Caco-2 (cell line): Measurements from ENCODE around the gene TEAD1. TPM values are rescaled to one million over a fixed set of nuclear protein-coding genes. Genes with fewer than 3 reads are reported as not detected.

Experiments
- BruUV-seq: library from RNA; stranded (reverse); fragments of 400-500 nt; replicated peaks from 2 replicates; lab custom pipeline; 2021; lab: Mats Ljungman, UMichigan
- CTCF ChIA-PET: fragments of 300-600 bp; sonication (Branson Sonifier 250); formaldehyde crosslinking; loops from one replicate; lab custom pipeline; 2022; ENCODE audit warnings: antibody characterized with exemption; lab: Charles Lee
- POLR2A ChIA-PET: fragments of 300-600 bp; sonication (Branson Sonifier 250); formaldehyde crosslinking; loops from one replicate; lab custom pipeline; 2022; ENCODE audit warnings: antibody characterized with exemption; lab: Charles Lee
- DNase-seq, 2 experiments: peaks; one replicate each; pipeline versions ENCODE4 v3.0.0 to v3.0.0-alpha.2; 2020 to 2022
- H3K27me3 ChIP-seq: replicated peaks from 2 replicates; pipeline ENCODE4 v1.6.0; 2011; ENCODE audit warnings: low read length; ENCODE audit not compliant: control insufficient read depth, insufficient read depth
- H3K36me3 ChIP-seq: 2 replicates; pipeline ENCODE4 v1.5.1; 2011; ENCODE audit warnings: low read length; ENCODE audit not compliant: control insufficient read depth, insufficient read depth
- H3K4me1 ChIP-seq: fragments of 250-450 bp; sonication (Bioruptor Pico); 2 replicates; pipeline ENCODE4 v1.5.1; 2020; ENCODE audit warnings: mild to moderate bottlenecking
- H3K4me3 ChIP-seq: 2 replicates; pipeline ENCODE4 v1.5.1; 2011; ENCODE audit warnings: low read depth, mild to moderate bottlenecking, control low read depth, low read length
- H3K9me3 ChIP-seq: fragments of 250-450 bp; sonication (Bioruptor Pico); 2 replicates; pipeline ENCODE4 v1.5.1; 2020; ENCODE audit warnings: mild to moderate bottlenecking, moderate library complexity
- H3K27ac Mint-ChIP-seq: one replicate; pipeline ENCODE4 v1.8.0; 2022; ENCODE audit warnings: mixed read lengths; ENCODE audit not compliant: unreplicated experiment
- H3K27me3 Mint-ChIP-seq: one replicate; pipeline ENCODE4 v1.8.0; 2022; ENCODE audit warnings: mixed read lengths; ENCODE audit not compliant: insufficient read depth, unreplicated experiment
- H3K36me3 Mint-ChIP-seq: one replicate; pipeline ENCODE4 v1.8.0; 2022; ENCODE audit warnings: mild to moderate bottlenecking, mixed read lengths; ENCODE audit not compliant: insufficient read depth, unreplicated experiment
- H3K4me1 Mint-ChIP-seq: one replicate; pipeline ENCODE4 v1.8.0; 2022; ENCODE audit warnings: low read depth, mixed read lengths; ENCODE audit not compliant: unreplicated experiment
- H3K4me3 Mint-ChIP-seq: one replicate; pipeline ENCODE4 v1.8.0; 2022; ENCODE audit warnings: mild to moderate bottlenecking, moderate library complexity, mixed read lengths; ENCODE audit not compliant: unreplicated experiment
- H3K9me3 Mint-ChIP-seq: one replicate; pipeline ENCODE4 v1.8.0; 2022; ENCODE audit warnings: mixed read lengths; ENCODE audit not compliant: unreplicated experiment
- intact Hi-C: fragments of 100-400 bp; cut with micrococcal nuclease; formaldehyde crosslinking; loops from one replicate; pipeline ENCODE4 v1.10.0; 2022; ENCODE audit not compliant: unreplicated experiment
- total RNA-seq: library from RNA; stranded (reverse); gene quantifications from 2 replicates; pipeline ENCODE4 v1.2.3, GENCODE V29; 2022
- TF ChIP-seq, protein P1 (sequence below), 2 experiments: fragments of 200-600 bp in 1 of 2; IDR thresholded peaks; 1 replicate in 1 of 2; 2 replicates in 1 of 2; pipeline versions ENCODE4 v1.5.1 to v1.8.0; 2011 to 2022; ENCODE audit warnings: antibody characterized with exemption in 1 of 2, control low read depth in 1 of 2, inconsistent platforms in 1 of 2, low read depth in 1 of 2, low read length in 1 of 2, mild to moderate bottlenecking in 1 of 2, moderate library complexity in 1 of 2; ENCODE audit not compliant: insufficient read depth in 1 of 2, severe bottlenecking in 1 of 2, unreplicated experiment in 1 of 2

The TEAD1 gene
- total RNA-seq, 1 experiment from 2014 or later = 144 TPM

DNA sequence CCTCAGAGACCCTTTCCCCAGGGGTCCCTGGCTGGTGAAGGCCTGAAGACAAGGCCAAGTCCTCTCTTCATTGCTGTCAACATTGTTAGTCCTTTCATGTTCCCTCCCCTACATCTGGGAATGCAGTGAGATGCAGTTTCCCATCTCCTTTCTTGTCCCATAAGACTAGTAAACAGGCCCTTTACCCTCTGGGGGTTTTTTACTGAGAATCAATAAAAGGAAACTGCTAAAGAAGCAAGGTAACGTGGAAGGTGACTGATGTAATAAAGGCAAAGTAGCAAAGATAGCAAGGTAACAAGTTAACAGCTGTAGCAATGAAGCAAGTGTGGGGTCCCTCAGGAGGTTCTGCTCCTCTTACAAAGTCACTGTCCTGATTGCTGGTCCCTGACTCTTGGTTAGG is 37.3 kb downstream of the TEAD1 start:
- no peaks in the 10 kb centered on the region for H3K9me3 ChIP-seq
- Mint-ChIP-seq H3K36me3 (peaks cover 4% of the 10 kb centered on the region), H3K27me3 (no peaks in the 10 kb centered on the region), H3K4me3 (no peak overlapping the region), H3K4me1 (peaks cover 16% of the 10 kb centered on the region), H3K9me3 (no peaks in the 10 kb centered on the region), H3K27ac (no peak overlapping the region)
- H3K27me3 ChIP-seq = no peaks in the 10 kb centered on the region
- no peak overlapping the region for H3K4me3 ChIP-seq
- H3K36me3 ChIP-seq = no peaks in the 10 kb centered on the region
- CTCF ChIA-PET = interaction anchor here (0.6 kb wide), 1 partner anchor 143 kb away, joined by 3 read pairs; no protein-coding TSS in a partner anchor
- POLR2A ChIA-PET = no interaction called here
- intact Hi-C loops = no loop called here
- H3K4me1 ChIP-seq = peaks cover 4% of the 10 kb centered on the region; the same call in 1 of the 2 replicates
- TF ChIP-seq, protein P1, sequence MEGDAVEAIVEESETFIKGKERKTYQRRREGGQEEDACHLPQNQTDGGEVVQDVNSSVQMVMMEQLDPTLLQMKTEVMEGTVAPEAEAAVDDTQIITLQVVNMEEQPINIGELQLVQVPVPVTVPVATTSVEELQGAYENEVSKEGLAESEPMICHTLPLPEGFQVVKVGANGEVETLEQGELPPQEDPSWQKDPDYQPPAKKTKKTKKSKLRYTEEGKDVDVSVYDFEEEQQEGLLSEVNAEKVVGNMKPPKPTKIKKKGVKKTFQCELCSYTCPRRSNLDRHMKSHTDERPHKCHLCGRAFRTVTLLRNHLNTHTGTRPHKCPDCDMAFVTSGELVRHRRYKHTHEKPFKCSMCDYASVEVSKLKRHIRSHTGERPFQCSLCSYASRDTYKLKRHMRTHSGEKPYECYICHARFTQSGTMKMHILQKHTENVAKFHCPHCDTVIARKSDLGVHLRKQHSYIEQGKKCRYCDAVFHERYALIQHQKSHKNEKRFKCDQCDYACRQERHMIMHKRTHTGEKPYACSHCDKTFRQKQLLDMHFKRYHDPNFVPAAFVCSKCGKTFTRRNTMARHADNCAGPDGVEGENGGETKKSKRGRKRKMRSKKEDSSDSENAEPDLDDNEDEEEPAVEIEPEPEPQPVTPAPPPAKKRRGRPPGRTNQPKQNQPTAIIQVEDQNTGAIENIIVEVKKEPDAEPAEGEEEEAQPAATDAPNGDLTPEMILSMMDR (IDR thresholded peaks at IDR 0.05; ENCODE audit: insufficient read depth in 1 of 2, low read depth in 1 of 2, low read length in 1 of 2, severe bottlenecking in 1 of 2, unreplicated experiment in 1 of 2) = no peak
- BruUV-seq = no TSS peak
- no peak for DNase-seq

DNA sequence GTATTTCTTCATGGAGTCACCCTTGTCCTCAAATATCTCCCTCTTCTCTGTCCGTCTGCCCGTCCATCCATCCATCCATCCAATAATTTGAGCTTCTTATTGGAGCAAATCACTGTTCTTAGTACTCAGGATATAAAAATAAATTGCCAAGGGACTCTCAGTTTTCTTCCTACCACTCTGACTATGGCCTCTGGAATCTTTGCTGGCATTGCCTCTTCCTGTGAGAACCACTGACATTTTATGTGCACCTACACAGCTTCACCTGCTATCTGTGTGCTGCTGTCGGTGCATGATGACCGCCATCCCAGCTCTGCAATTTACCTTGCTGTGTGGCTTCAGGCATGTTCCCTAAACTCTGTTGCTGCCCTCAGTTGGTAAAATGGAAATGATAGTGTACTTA is 37.9 kb downstream of the TEAD1 start:
- peaks cover 19% of the 10 kb centered on the region for H3K4me1 Mint-ChIP-seq
- DNase-seq = no peak
- H3K9me3 Mint-ChIP-seq = no peaks in the 10 kb centered on the region
- TF ChIP-seq, protein P1 (IDR thresholded peaks at IDR 0.05; ENCODE audit: insufficient read depth in 1 of 2, low read depth in 1 of 2, low read length in 1 of 2, severe bottlenecking in 1 of 2, unreplicated experiment in 1 of 2) = no peak
- Histone ChIP-seq H3K4me3 (no peak overlapping the region), H3K9me3 (no peaks in the 10 kb centered on the region), H3K4me1 (peaks cover 4% of the 10 kb centered on the region; the same call in 1 of the 2 replicates), H3K27me3 (no peaks in the 10 kb centered on the region), H3K36me3 (no peaks in the 10 kb centered on the region)
- CTCF ChIA-PET = no interaction called here
- H3K27ac Mint-ChIP-seq = no peak overlapping the region
- H3K4me3 Mint-ChIP-seq = no peak overlapping the region
- BruUV-seq = no TSS peak
- intact Hi-C loops = no loop called here
- POLR2A ChIA-PET = no interaction called here
- H3K27me3 Mint-ChIP-seq = no peaks in the 10 kb centered on the region
- H3K36me3 Mint-ChIP-seq = peaks cover 9% of the 10 kb centered on the region

DNA sequence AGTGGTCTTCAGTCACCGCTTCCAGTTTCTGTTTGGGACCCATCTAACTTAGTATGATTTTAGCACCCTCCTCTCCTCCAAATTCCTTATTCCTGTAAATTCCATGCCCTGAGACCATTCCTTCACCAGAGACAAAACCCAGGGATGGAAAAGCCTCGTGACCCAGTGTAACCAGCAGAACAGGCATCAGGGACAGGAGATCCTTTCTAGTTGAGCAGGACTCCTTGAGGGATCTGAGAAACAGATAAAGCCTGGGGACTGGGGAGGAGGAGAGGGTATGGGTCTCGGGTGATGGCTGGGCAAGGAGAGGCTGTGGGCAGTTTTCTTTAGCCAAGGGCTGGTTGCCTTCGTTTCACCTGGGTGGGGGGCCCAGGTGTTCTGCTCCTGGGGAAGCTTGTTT is 40.9 kb downstream of the TEAD1 start:
- H3K4me1 ChIP-seq = peaks cover 5% of the 10 kb centered on the region; the same call in 1 of the 2 replicates
- intact Hi-C loops = no loop called here
- Mint-ChIP-seq H3K4me1 (peaks cover 23% of the 10 kb centered on the region), H3K27me3 (no peaks in the 10 kb centered on the region), H3K9me3 (no peaks in the 10 kb centered on the region), H3K27ac (no peak overlapping the region), H3K4me3 (no peak overlapping the region), H3K36me3 (peaks cover 14% of the 10 kb centered on the region)
- DNase-seq = no peak
- TF ChIP-seq, protein P1 (IDR thresholded peaks at IDR 0.05; ENCODE audit: insufficient read depth in 1 of 2, low read depth in 1 of 2, low read length in 1 of 2, severe bottlenecking in 1 of 2, unreplicated experiment in 1 of 2) = no peak
- ChIA-PET POLR2A (no interaction called here), CTCF (no interaction called here)
- BruUV-seq = no TSS peak
- H3K36me3 ChIP-seq = no peaks in the 10 kb centered on the region
- H3K4me3 ChIP-seq = no peak overlapping the region
- H3K9me3 ChIP-seq = no peaks in the 10 kb centered on the region
- H3K27me3 ChIP-seq = no peaks in the 10 kb centered on the region
